ENCODE results near the gene PID1.

GRCh38 chr2:229066121-229066715, 204.9 kb downstream of the PID1 start:
- no peak for TF ChIP-seq MAX (IDR thresholded peaks at IDR 0.05; ENCODE audit: low read depth, low read length)
- TF ChIP-seq CTCF (IDR thresholded peaks at IDR 0.05; ENCODE audit: low read depth, low read length) = no peak

Data from NB4 (cell line).